ENCODE measurements around the gene AMN. TPM values are rescaled to one million over a fixed set of nuclear protein-coding genes. Genes with fewer than 3 reads are reported as not detected.

AMN gene
- total RNA-seq, 2 experiments from 2014 or later: 2.6 to 2.8 TPM

DNA sequence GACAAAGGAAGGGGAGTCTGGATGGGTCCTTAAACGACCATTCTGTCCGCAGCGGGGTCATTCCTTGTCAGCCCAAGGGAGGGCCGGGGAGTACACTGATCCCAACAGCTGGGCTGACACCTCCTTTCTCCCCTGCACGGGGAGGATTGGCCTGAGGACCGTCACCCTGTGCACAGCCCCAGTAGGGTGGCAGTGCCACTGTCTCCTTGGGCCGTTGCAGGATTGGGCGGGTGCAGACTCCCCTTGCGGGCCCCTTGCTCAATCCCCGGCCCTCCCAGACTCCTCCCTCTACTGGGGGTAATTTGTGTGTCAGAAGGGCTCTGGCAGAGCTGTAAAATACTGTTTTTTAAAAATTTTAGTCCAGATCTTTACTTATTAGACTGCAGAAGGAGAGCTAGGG is 12.6 kb upstream of the AMN start:
- POLR2A ChIA-PET: no interaction called here
- TF ChIP-seq, protein P1, sequence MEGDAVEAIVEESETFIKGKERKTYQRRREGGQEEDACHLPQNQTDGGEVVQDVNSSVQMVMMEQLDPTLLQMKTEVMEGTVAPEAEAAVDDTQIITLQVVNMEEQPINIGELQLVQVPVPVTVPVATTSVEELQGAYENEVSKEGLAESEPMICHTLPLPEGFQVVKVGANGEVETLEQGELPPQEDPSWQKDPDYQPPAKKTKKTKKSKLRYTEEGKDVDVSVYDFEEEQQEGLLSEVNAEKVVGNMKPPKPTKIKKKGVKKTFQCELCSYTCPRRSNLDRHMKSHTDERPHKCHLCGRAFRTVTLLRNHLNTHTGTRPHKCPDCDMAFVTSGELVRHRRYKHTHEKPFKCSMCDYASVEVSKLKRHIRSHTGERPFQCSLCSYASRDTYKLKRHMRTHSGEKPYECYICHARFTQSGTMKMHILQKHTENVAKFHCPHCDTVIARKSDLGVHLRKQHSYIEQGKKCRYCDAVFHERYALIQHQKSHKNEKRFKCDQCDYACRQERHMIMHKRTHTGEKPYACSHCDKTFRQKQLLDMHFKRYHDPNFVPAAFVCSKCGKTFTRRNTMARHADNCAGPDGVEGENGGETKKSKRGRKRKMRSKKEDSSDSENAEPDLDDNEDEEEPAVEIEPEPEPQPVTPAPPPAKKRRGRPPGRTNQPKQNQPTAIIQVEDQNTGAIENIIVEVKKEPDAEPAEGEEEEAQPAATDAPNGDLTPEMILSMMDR (IDR thresholded peaks at IDR 0.05): no peak
- no peaks in the 10 kb centered on the region for H3K27me3 Mint-ChIP-seq
- no peak overlapping the region for H3K4me3 Mint-ChIP-seq
- Histone ChIP-seq H3K4me3 (ENCODE audit: low read length) (no peak overlapping the region), H3K9me3 (ENCODE audit: control insufficient read depth in 1 of 2, insufficient read depth in 1 of 2, low read length in 2 of 2) (no peaks in the 10 kb centered on the region), H3K27ac (ENCODE audit: low read depth in 1 of 2, low read length in 2 of 2) (no peak overlapping the region), H3K4me1 (ENCODE audit: insufficient read depth, low read length) (no peaks in the 10 kb centered on the region), H3K36me3 (ENCODE audit: insufficient read depth, low read length) (peaks cover 30% of the 10 kb centered on the region), H3K27me3 (ENCODE audit: control insufficient read depth in 1 of 2, insufficient read depth in 2 of 2, low read length in 2 of 2) (no peaks in the 10 kb centered on the region)
- H3K9me3 Mint-ChIP-seq: no peaks in the 10 kb centered on the region
- DNase-seq (no peak), ATAC-seq (ENCODE audit: poor library complexity) (no peak)
- no peaks in the 10 kb centered on the region for H3K4me1 Mint-ChIP-seq (ENCODE audit: low read depth)
- H3K36me3 Mint-ChIP-seq (ENCODE audit: low read depth): peaks cover 38% of the 10 kb centered on the region
- no peak overlapping the region for H3K27ac Mint-ChIP-seq
- CTCF ChIA-PET: no interaction called here
- intact Hi-C loops (cut with DNase I, micrococcal nuclease): no loop called here

- Histone ChIP-seq H3K4me1 (ENCODE audit: insufficient read depth, low read length) (no peaks in the 10 kb centered on the region), H3K27ac (ENCODE audit: low read depth in 1 of 2, low read length in 2 of 2) (no peak overlapping the region), H3K36me3 (ENCODE audit: insufficient read depth, low read length) (peaks cover 24% of the 10 kb centered on the region), H3K4me3 (ENCODE audit: low read length) (no peak overlapping the region), H3K27me3 (ENCODE audit: control insufficient read depth in 1 of 2, insufficient read depth in 2 of 2, low read length in 2 of 2) (no peaks in the 10 kb centered on the region), H3K9me3 (ENCODE audit: control insufficient read depth in 1 of 2, insufficient read depth in 1 of 2, low read length in 2 of 2) (no peaks in the 10 kb centered on the region)
- H3K36me3 Mint-ChIP-seq (ENCODE audit: low read depth): peaks cover 33% of the 10 kb centered on the region
- no peaks in the 10 kb centered on the region for H3K27me3 Mint-ChIP-seq
- POLR2A ChIA-PET: no interaction called here
- TF ChIP-seq, protein P1 (IDR thresholded peaks at IDR 0.05): no peak
- H3K4me3 Mint-ChIP-seq: no peak overlapping the region
- ATAC-seq (ENCODE audit: poor library complexity): no peak
- CTCF ChIA-PET: no interaction called here
- no peaks in the 10 kb centered on the region for H3K9me3 Mint-ChIP-seq
- no peak overlapping the region for H3K27ac Mint-ChIP-seq
- DNase-seq: no peak
- H3K4me1 Mint-ChIP-seq (ENCODE audit: low read depth): no peaks in the 10 kb centered on the region
- intact Hi-C loops (cut with DNase I, micrococcal nuclease): no loop called here
Measured at GRCh38 chr14:102910442-102910841, 12.0 kb upstream of the AMN start.

- Histone ChIP-seq H3K4me3 (ENCODE audit: low read length) (no peak overlapping the region), H3K27me3 (ENCODE audit: control insufficient read depth in 1 of 2, insufficient read depth in 2 of 2, low read length in 2 of 2) (no peaks in the 10 kb centered on the region), H3K27ac (ENCODE audit: low read depth in 1 of 2, low read length in 2 of 2) (no peak overlapping the region), H3K9me3 (ENCODE audit: control insufficient read depth in 1 of 2, insufficient read depth in 1 of 2, low read length in 2 of 2) (no peaks in the 10 kb centered on the region), H3K36me3 (ENCODE audit: insufficient read depth, low read length) (peaks cover 17% of the 10 kb centered on the region), H3K4me1 (ENCODE audit: insufficient read depth, low read length) (no peaks in the 10 kb centered on the region)
- no peaks in the 10 kb centered on the region for H3K9me3 Mint-ChIP-seq
- no peaks in the 10 kb centered on the region for H3K27me3 Mint-ChIP-seq
- ChIA-PET CTCF (no interaction called here), POLR2A (no interaction called here)
- no peak overlapping the region for H3K27ac Mint-ChIP-seq
- TF ChIP-seq, protein P1 (IDR thresholded peaks at IDR 0.05): no peak
- intact Hi-C loops (cut with DNase I, micrococcal nuclease): no loop called here
- ATAC-seq (ENCODE audit: poor library complexity) (no peak), DNase-seq (no peak)
- no peak overlapping the region for H3K4me3 Mint-ChIP-seq
- peaks cover 22% of the 10 kb centered on the region for H3K36me3 Mint-ChIP-seq (ENCODE audit: low read depth)
- no peaks in the 10 kb centered on the region for H3K4me1 Mint-ChIP-seq (ENCODE audit: low read depth)
Measured at GRCh38 chr14:102911541-102911951, 10.9 kb upstream of the AMN start.

Data from CD4-positive, alpha-beta T cell (primary cell).